IMR-90 (cell line): ENCODE measurements around the gene PARP3. TPM values are rescaled to one million over a fixed set of nuclear protein-coding genes. Genes with fewer than 3 reads are reported as not detected.

Experiments used
- ATAC-seq: fragments of 200-7000 bp; cut with Tn5 transposase; 2 replicates; pipeline ENCODE4 v1.9.1; 2020; ENCODE audit warnings: low read depth, mild to moderate bottlenecking, moderate library complexity
- BruUV-seq: library from RNA; stranded (reverse); fragments of 400-500 nt; replicated peaks from 2 replicates; lab custom pipeline; 2021; lab: Mats Ljungman, UMichigan
- CTCF ChIA-PET: fragments of 300-600 bp; formaldehyde crosslinking; extraction: SDS; loops from one replicate; lab custom pipeline; 2021; ENCODE audit warnings: antibody characterized with exemption; lab: Yijun Ruan, JAX
- POLR2A ChIA-PET: fragments of 300-600 bp; sonication (Branson Sonifier 250); formaldehyde crosslinking; loops from one replicate; lab custom pipeline; 2022; ENCODE audit warnings: antibody characterized with exemption; ENCODE audit not compliant: unreplicated experiment; lab: Charles Lee
- DNase-seq: peaks from one replicate; pipeline ENCODE4 v3.0.0; 2013
- H2AFZ ChIP-seq: replicated peaks from 2 replicates; pipeline ENCODE3; 2013; ENCODE audit warnings: low read length, mild to moderate bottlenecking; ENCODE audit not compliant: poor library complexity
- H2AK5ac ChIP-seq: 2 replicates; pipeline ENCODE4 v1.6.1; 2013; ENCODE audit warnings: low read depth, low read length, inconsistent platforms
- H2AK9ac ChIP-seq: replicated peaks from 2 replicates; pipeline ENCODE3; 2013; ENCODE audit warnings: mild to moderate bottlenecking, low read depth, low read length, moderate library complexity; ENCODE audit not compliant: poor library complexity
- H2BK120ac ChIP-seq: 2 replicates; pipeline ENCODE4 v1.6.1; 2013; ENCODE audit warnings: low read depth, low read length, inconsistent platforms
- H2BK15ac ChIP-seq: 3 replicates; pipeline ENCODE4 v1.6.1; 2013; ENCODE audit warnings: low read depth, low read length, inconsistent platforms
- H2BK20ac ChIP-seq: 2 replicates; pipeline ENCODE4 v1.6.1; 2013; ENCODE audit warnings: low read depth, mild to moderate bottlenecking, inconsistent platforms, low read length, moderate library complexity
- H2BK5ac ChIP-seq: 2 replicates; pipeline ENCODE4 v1.6.1; 2013; ENCODE audit warnings: mild to moderate bottlenecking, low read depth, low read length, inconsistent platforms; ENCODE audit not compliant: poor library complexity, severe bottlenecking
- H3K14ac ChIP-seq: replicated peaks from 2 replicates; pipeline ENCODE4 v1.6.1; 2013; ENCODE audit warnings: low read depth, low read length, inconsistent platforms
- H3K18ac ChIP-seq: 2 replicates; pipeline ENCODE4 v1.6.1; 2013; ENCODE audit warnings: low read depth, low read length, control low read depth
- H3K23ac ChIP-seq: 2 replicates; pipeline ENCODE4 v1.6.1; 2013; ENCODE audit warnings: low read depth, low read length, inconsistent platforms
- H3K27ac ChIP-seq: 2 replicates; pipeline ENCODE4 v1.5.1; 2013; ENCODE audit warnings: mild to moderate bottlenecking, control low read depth, low read length; ENCODE audit not compliant: insufficient read depth
- H3K27me3 ChIP-seq: 2 replicates; pipeline ENCODE4 v1.6.1; 2013; ENCODE audit warnings: low read length; ENCODE audit not compliant: control insufficient read depth, insufficient read depth
- H3K36me3 ChIP-seq: 2 replicates; pipeline ENCODE4 v1.6.1; 2013; ENCODE audit warnings: low read length, mixed read lengths; ENCODE audit not compliant: control insufficient read depth, insufficient read depth
- H3K4ac ChIP-seq: 2 replicates; pipeline ENCODE4 v1.6.1; 2013; ENCODE audit warnings: low read depth, low read length, inconsistent platforms
- H3K4me1 ChIP-seq: 2 replicates; pipeline ENCODE4 v1.6.1; 2013; ENCODE audit warnings: low read length, mixed read lengths; ENCODE audit not compliant: control insufficient read depth, insufficient read depth
- H3K4me2 ChIP-seq: 2 replicates; pipeline ENCODE4 v1.6.1; 2013; ENCODE audit warnings: low read depth, mild to moderate bottlenecking, control low read depth, low read length, moderate library complexity
- H3K4me3 ChIP-seq: 2 replicates; pipeline ENCODE4 v1.5.1; 2013; ENCODE audit warnings: low read depth, mild to moderate bottlenecking, control low read depth, low read length, moderate library complexity; ENCODE audit not compliant: insufficient read depth
- H3K56ac ChIP-seq: 2 replicates; pipeline ENCODE4 v1.6.1; 2013; ENCODE audit warnings: low read length, inconsistent platforms; ENCODE audit not compliant: insufficient read depth; ENCODE audit errors: extremely low read depth
- H3K79me1 ChIP-seq, 2 experiments: 2 replicates each; pipeline ENCODE4 v1.6.1; 2013; ENCODE audit warnings: low read length in 2 of 2, inconsistent platforms in 1 of 2, low read depth in 1 of 2
- H3K9ac ChIP-seq: 2 replicates; pipeline ENCODE4 v1.6.1; 2013; ENCODE audit warnings: low read depth, low read length, control low read depth
- H3K9me1 ChIP-seq: 2 replicates; pipeline ENCODE4 v1.6.1; 2013; ENCODE audit warnings: low read length, inconsistent platforms; ENCODE audit not compliant: insufficient read depth
- H3K9me3 ChIP-seq: 2 replicates; pipeline ENCODE4 v1.6.1; 2013; ENCODE audit warnings: low read length; ENCODE audit not compliant: control insufficient read depth, insufficient read depth
- H4K20me1 ChIP-seq: 2 replicates; pipeline ENCODE4 v1.6.1; 2013; ENCODE audit warnings: low read length, inconsistent platforms; ENCODE audit not compliant: insufficient read depth
- H4K5ac ChIP-seq: 2 replicates; pipeline ENCODE4 v1.6.1; 2013; ENCODE audit warnings: mild to moderate bottlenecking, low read depth, low read length, control low read depth
- H4K8ac ChIP-seq, 2 experiments: 2 replicates each; pipeline ENCODE4 v1.6.1; 2013; ENCODE audit warnings: low read depth in 2 of 2, low read length in 2 of 2, control low read depth in 1 of 2, inconsistent platforms in 1 of 2
- H4K91ac ChIP-seq: 2 replicates; pipeline ENCODE4 v1.6.1; 2013; ENCODE audit warnings: low read depth, low read length, inconsistent platforms; ENCODE audit not compliant: insufficient read depth
- CHD1 ChIP-seq: IDR thresholded peaks from 2 replicates; pipeline ENCODE4 v1.6.1; 2012; ENCODE audit warnings: low read depth, low read length, improper control_type of control experiment
- MAFK ChIP-seq: IDR thresholded peaks from 2 replicates; pipeline ENCODE4 v1.6.1; 2012; ENCODE audit warnings: low read depth, low read length, improper control_type of control experiment
- MAZ ChIP-seq: IDR thresholded peaks from 2 replicates; pipeline ENCODE4 v1.6.1; 2012; ENCODE audit warnings: low read depth, mild to moderate bottlenecking, low read length, improper control_type of control experiment, moderate library complexity, borderline replicate concordance
- MXI1 ChIP-seq: IDR thresholded peaks from 2 replicates; pipeline ENCODE4 v1.6.1; 2012; ENCODE audit warnings: low read depth, mild to moderate bottlenecking, low read length, moderate library complexity, borderline replicate concordance
- NFE2L2 ChIP-seq: fragments of 150-350 bp; IDR thresholded peaks from 2 replicates; pipeline ENCODE4 v1.6.1; 2016; ENCODE audit warnings: low read depth, mild to moderate bottlenecking, low read length
- RAD21 ChIP-seq: IDR thresholded peaks from 2 replicates; pipeline ENCODE4 v1.6.1; 2012; ENCODE audit warnings: low read length, improper control_type of control experiment
- RFX5 ChIP-seq: IDR thresholded peaks from 2 replicates; pipeline ENCODE4 v1.8.0; 2012; ENCODE audit warnings: low read depth, mild to moderate bottlenecking, low read length, moderate library complexity
- SMC3 ChIP-seq: fragments of 150-350 bp; IDR thresholded peaks from 2 replicates; pipeline ENCODE4 v1.6.1; 2016; ENCODE audit warnings: low read depth, mild to moderate bottlenecking, antibody characterized with exemption, low read length, moderate library complexity
- WGBS, 2 experiments: methylation state at CpG; one replicate each; pipeline versions ENCODE4 v1.1.5 to v1.1.7; 2013; ENCODE audit warnings: missing lambda C conversion rate in 2 of 2; ENCODE audit not compliant: insufficient read length in 1 of 2; ENCODE audit errors: extremely low coverage in 2 of 2; 5-methylcytosine and 5-hydroxymethylcytosine counted together
- dilution Hi-C: fragments of 300-500 bp; cut with HindIII; formaldehyde crosslinking; loops from one replicate; pipeline ENCODE4 v1.14.3; 2018; ENCODE audit warnings: low sequenced_read_pairs; ENCODE audit not compliant: unreplicated experiment
- in situ Hi-C: fragments of 300-500 bp; cut with MboI; formaldehyde crosslinking; loops from 3 replicates; pipeline ENCODE4 v1.14.3; 2019; ENCODE audit warnings: low sequenced_read_pairs, inconsistent platforms, mixed read lengths
- intact Hi-C: fragments of 100-400 bp; cut with micrococcal nuclease; formaldehyde crosslinking; loops from 2 replicates; pipeline ENCODE4 v1.10.0; 2022
- polyA plus RNA-seq, 3 experiments: library from polyadenylated mRNA; depleted of rRNA; stranded (reverse); fragments of >200 nt; gene quantifications; 2 replicates each; pipeline ENCODE4 v1.2.3, GENCODE V29; 2012; ENCODE audit warnings: low replicate concordance in 1 of 3
- total RNA-seq: library from RNA; depleted of rRNA; stranded (reverse); fragments of >200 nt; gene quantifications from 2 replicates; pipeline ENCODE4 v1.2.3, GENCODE V29; 2012
- TF ChIP-seq, protein P1 (sequence below): fragments of 150-350 bp; IDR thresholded peaks from 2 replicates; pipeline ENCODE4 v1.6.1; 2016; ENCODE audit warnings: low read depth, mild to moderate bottlenecking, low read length, moderate library complexity, borderline replicate concordance
- TF ChIP-seq, protein P2 (sequence below): fragments of 150-350 bp; IDR thresholded peaks from 2 replicates; pipeline ENCODE4 v1.6.1; 2017; ENCODE audit warnings: mild to moderate bottlenecking, antibody characterized with exemption, low read length, low read depth

PARP3 gene
- total and polyA plus RNA-seq, 2 of the 4 experiments (the other 2 are of a cell fraction), result 16.3 to 22.0 TPM

DNA sequence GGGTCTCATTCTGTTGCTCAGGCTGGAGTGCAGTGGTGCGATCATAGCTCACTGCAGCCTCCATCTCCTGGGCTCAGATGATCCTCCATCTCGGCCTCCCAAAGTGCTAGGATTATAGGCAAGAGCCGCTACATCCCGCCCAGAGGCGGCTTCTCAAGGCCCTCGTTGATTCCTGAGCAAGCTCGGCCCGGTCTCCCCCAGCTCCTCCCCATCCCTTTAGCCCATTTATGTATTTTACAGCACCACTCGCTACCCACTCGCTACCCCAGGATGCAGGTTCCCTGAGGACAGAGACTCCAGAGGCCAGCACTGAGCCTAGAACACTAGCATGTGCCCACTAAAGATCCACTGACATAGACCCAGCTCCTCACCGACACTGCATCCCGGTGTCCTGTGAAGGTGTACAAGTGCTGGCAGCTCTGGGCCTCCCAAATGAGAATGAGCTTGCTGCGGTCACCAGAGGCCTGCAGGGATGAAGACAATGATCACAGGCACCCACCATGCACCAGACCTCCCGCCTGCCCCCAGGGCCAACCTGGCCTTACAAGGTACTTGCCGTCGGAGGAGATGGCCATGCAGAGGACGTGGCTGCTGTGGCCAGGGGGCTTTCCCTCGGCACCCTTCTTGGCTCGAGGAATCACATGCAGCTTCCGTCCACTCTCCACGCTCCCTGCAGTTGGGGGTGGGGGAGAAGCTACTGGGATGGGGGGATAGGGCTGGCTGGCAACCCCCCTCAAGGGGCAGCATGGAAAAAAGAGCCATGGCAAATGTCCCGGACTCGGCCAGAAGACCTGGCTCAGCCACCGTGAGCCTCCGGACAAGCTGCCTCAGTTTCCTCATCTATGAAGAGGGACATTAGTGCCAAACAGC is 6.0 kb upstream of the PARP3 start (continued):
- no peak for TF ChIP-seq MAZ

DNA sequence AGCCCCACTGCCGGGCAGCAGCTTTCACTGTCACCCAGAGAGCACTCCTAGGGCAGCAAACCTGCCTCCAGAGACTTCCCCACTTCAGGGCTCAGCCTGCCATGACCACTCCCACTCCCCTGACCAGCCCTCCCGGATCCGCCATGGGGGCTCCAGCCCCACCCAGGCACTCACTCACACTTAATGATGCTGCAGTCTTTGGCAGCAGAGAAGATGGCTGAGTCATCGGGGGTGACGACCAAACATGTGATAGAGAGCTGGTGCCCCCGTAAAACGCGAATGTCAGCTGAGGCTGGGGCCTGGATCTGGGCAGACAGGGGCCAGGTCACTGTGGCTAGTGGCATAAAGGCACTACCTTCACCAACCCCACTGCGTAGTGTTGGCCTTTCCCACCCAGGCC is 5.1 kb upstream of the PARP3 start:
- H2AFZ ChIP-seq, result no peak overlapping the region
- no peaks in the 10 kb centered on the region for H3K9me3 ChIP-seq
- TF ChIP-seq, protein P1, sequence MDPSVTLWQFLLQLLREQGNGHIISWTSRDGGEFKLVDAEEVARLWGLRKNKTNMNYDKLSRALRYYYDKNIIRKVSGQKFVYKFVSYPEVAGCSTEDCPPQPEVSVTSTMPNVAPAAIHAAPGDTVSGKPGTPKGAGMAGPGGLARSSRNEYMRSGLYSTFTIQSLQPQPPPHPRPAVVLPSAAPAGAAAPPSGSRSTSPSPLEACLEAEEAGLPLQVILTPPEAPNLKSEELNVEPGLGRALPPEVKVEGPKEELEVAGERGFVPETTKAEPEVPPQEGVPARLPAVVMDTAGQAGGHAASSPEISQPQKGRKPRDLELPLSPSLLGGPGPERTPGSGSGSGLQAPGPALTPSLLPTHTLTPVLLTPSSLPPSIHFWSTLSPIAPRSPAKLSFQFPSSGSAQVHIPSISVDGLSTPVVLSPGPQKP, result no peak
- TF ChIP-seq CHD1, result no peak
- TF ChIP-seq NFE2L2, result no peak
- no peak for TF ChIP-seq RAD21
- TF ChIP-seq MXI1, result no peak
- no peak for TF ChIP-seq MAFK
- no peak for TF ChIP-seq MAZ
- no peak for TF ChIP-seq SMC3
- TF ChIP-seq RFX5, result no peak
- TF ChIP-seq, protein P2, sequence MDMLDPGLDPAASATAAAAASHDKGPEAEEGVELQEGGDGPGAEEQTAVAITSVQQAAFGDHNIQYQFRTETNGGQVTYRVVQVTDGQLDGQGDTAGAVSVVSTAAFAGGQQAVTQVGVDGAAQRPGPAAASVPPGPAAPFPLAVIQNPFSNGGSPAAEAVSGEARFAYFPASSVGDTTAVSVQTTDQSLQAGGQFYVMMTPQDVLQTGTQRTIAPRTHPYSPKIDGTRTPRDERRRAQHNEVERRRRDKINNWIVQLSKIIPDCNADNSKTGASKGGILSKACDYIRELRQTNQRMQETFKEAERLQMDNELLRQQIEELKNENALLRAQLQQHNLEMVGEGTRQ, result no peak
- no peak overlapping the region for H3K18ac ChIP-seq
- H4K8ac ChIP-seq, result no peak overlapping the region
- H3K4me3 ChIP-seq, result no peak overlapping the region
- no TSS peak for BruUV-seq
- H3K4me1 ChIP-seq, result peaks cover 2% of the 10 kb centered on the region; the same call in 1 of the 2 replicates
- ChIA-PET CTCF (no interaction called here), POLR2A (no interaction called here)
- no peak overlapping the region for H4K91ac ChIP-seq
- H2BK5ac ChIP-seq, result no peak overlapping the region
- no peak for ATAC-seq
- no peak overlapping the region for H4K5ac ChIP-seq
- no peaks in the 10 kb centered on the region for H3K9me1 ChIP-seq
- no peaks in the 10 kb centered on the region for H3K27me3 ChIP-seq
- H3K23ac ChIP-seq, result no peak overlapping the region
- peak; percentile 36 for DNase-seq
- H3K9ac ChIP-seq, result no peak overlapping the region
- no peak overlapping the region for H3K4me2 ChIP-seq
- no peak overlapping the region for H2AK9ac ChIP-seq
- H3K56ac ChIP-seq, result no peak overlapping the region
- H3K14ac ChIP-seq, result no peak overlapping the region
- no peak overlapping the region for H2BK20ac ChIP-seq
- intact Hi-C loops, result no loop called here
- peaks cover 9% of the 10 kb centered on the region for H4K20me1 ChIP-seq
- dilution Hi-C loops, result no loop called here
- H3K36me3 ChIP-seq, result peaks cover 52% of the 10 kb centered on the region
- no peak overlapping the region for H3K27ac ChIP-seq
- in situ Hi-C loops, result loop anchor here (25.0 kb wide), 1 partner anchor 550 kb away; the partner anchor contains the start of genes MANF and RBM15B
- H2AK5ac ChIP-seq, result no peak overlapping the region
- peaks cover 16 to 28% of the 10 kb centered on the region in 2 experiments; a peak in 2 of 4 replicates for H3K79me1 ChIP-seq
- 60% methylated on average over 5 of the region's 9 CpGs; no CpG with 5 or more reads in 1 of the 2 experiments for whole genome bisulfite sequencing, 2 experiments
- H3K4ac ChIP-seq, result no peak overlapping the region
- H2BK120ac ChIP-seq, result no peak overlapping the region
- H2BK15ac ChIP-seq, result no peak overlapping the region
